ENCODE results near the gene TIMM10. TPM values are rescaled to one million over a fixed set of nuclear protein-coding genes. Genes with fewer than 3 reads are reported as not detected.

The TIMM10 gene
- polyA plus RNA-seq, 3 donors: 30.4 to 62.1 (median 58.3) TPM

- Histone ChIP-seq H3K9ac (ENCODE audit: insufficient read depth, low read length, poor library complexity, severe bottlenecking) (no peak overlapping the region), H3K4me3 (replicated peaks in 1 of 3; ENCODE audit: low read depth in 2 of 3, low read length in 3 of 3) (no peak overlapping the region), H2AFZ (ENCODE audit: insufficient read depth, low read depth, low read length, poor library complexity, severe bottlenecking) (no peak overlapping the region), H3K27ac (ENCODE audit: low read depth in 1 of 2, low read length in 2 of 2) (no peak overlapping the region), H3K36me3 (replicated peaks in 1 of 2; ENCODE audit: control insufficient read depth in 1 of 2, insufficient read depth in 2 of 2, low read length in 2 of 2) (peaks cover 82 to 97% of the 10 kb centered on the region in 2 donors), H3K9me3 (replicated peaks in 1 of 2; ENCODE audit: control insufficient read depth in 1 of 2, insufficient read depth in 1 of 2, low read length in 2 of 2) (no peaks in the 10 kb centered on the region), H3K27me3 (ENCODE audit: control insufficient read depth in 2 of 2, insufficient read depth in 2 of 2, low read length in 2 of 2) (no peaks in the 10 kb centered on the region), H3K79me2 (ENCODE audit: insufficient read depth, low read length) (no peaks in the 10 kb centered on the region), H4K20me1 (ENCODE audit: insufficient read depth, low read length) (peaks cover 65% of the 10 kb centered on the region), H3K4me1 (ENCODE audit: control insufficient read depth in 1 of 2, insufficient read depth in 2 of 2, low read length in 2 of 2) (peaks cover 11% of the 10 kb centered on the region in 2 donors), H3K4me2 (replicated peaks; ENCODE audit: extremely low read depth, low read length, poor library complexity, severe bottlenecking) (no peak overlapping the region)
- DNase-seq: no peak
- TF ChIP-seq, protein P1, sequence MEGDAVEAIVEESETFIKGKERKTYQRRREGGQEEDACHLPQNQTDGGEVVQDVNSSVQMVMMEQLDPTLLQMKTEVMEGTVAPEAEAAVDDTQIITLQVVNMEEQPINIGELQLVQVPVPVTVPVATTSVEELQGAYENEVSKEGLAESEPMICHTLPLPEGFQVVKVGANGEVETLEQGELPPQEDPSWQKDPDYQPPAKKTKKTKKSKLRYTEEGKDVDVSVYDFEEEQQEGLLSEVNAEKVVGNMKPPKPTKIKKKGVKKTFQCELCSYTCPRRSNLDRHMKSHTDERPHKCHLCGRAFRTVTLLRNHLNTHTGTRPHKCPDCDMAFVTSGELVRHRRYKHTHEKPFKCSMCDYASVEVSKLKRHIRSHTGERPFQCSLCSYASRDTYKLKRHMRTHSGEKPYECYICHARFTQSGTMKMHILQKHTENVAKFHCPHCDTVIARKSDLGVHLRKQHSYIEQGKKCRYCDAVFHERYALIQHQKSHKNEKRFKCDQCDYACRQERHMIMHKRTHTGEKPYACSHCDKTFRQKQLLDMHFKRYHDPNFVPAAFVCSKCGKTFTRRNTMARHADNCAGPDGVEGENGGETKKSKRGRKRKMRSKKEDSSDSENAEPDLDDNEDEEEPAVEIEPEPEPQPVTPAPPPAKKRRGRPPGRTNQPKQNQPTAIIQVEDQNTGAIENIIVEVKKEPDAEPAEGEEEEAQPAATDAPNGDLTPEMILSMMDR (IDR thresholded peaks at IDR 0.05): no peak
- Mint-ChIP-seq H3K9me3 (no peaks in the 10 kb centered on the region), H3K27ac (no peak overlapping the region), H3K36me3 (peaks cover 88 to 97% of the 10 kb centered on the region in 2 donors), H3K4me3 (no peak overlapping the region), H3K4me1 (peaks cover 12% of the 10 kb centered on the region), H3K27me3 (ENCODE audit: low read depth in 3 of 3) (no peaks in the 10 kb centered on the region)
- 95% methylated on average over 3 of the region's 4 CpGs for WGBS (ENCODE audit: insufficient coverage)
- intact Hi-C loops (cut with micrococcal nuclease): no loop called here
Observed at GRCh38 chr11:57551941-57552340, 21.4 kb upstream of the TIMM10 start.

DNA sequence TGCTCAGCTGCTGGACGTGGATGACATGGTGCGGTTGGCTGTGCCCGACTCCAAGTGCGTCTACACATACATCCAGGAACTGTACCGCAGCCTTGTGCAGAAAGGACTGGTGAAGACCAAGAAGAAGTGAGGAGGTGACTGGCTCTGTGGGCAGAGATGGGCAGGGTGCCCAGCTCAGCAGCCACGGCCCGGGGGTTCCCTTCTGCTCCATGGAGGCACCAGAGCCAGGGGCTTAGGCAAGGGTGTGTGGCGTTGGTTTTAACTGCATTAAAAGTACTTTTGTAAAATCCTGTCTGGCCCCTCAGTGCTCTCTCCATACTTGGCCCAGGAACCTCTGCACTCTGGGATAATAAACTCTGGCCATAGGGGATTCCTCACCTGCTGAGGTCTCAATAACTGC lies 19.4 kb upstream of the TIMM10 start:
- no peak overlapping the region for H3K9ac ChIP-seq (ENCODE audit: insufficient read depth, low read length, poor library complexity, severe bottlenecking)
- peaks cover 74 to 84% of the 10 kb centered on the region in 2 donors for H3K36me3 Mint-ChIP-seq
- H3K36me3 ChIP-seq (replicated peaks in 1 of 2; ENCODE audit: control insufficient read depth in 1 of 2, insufficient read depth in 2 of 2, low read length in 2 of 2): peaks cover 66 to 84% of the 10 kb centered on the region in 2 donors
- WGBS (ENCODE audit: insufficient coverage): no CpG with 5 or more reads among the region's 8 CpGs
- intact Hi-C loops (cut with micrococcal nuclease): no loop called here
- H3K27me3 Mint-ChIP-seq (ENCODE audit: low read depth in 3 of 3): no peaks in the 10 kb centered on the region
- no peaks in the 10 kb centered on the region for H3K9me3 Mint-ChIP-seq
- H3K9me3 ChIP-seq (replicated peaks in 1 of 2; ENCODE audit: control insufficient read depth in 1 of 2, insufficient read depth in 1 of 2, low read length in 2 of 2): no peaks in the 10 kb centered on the region
- H3K4me1 ChIP-seq (ENCODE audit: control insufficient read depth in 1 of 2, insufficient read depth in 2 of 2, low read length in 2 of 2): peaks cover 11% of the 10 kb centered on the region in 2 donors
- H3K27ac ChIP-seq (ENCODE audit: low read depth in 1 of 2, low read length in 2 of 2): no peak overlapping the region
- H3K79me2 ChIP-seq (ENCODE audit: insufficient read depth, low read length): no peaks in the 10 kb centered on the region
- DNase-seq: no peak
- H3K27me3 ChIP-seq (ENCODE audit: control insufficient read depth in 2 of 2, insufficient read depth in 2 of 2, low read length in 2 of 2): no peaks in the 10 kb centered on the region
- no peak overlapping the region for H3K4me2 ChIP-seq (replicated peaks; ENCODE audit: extremely low read depth, low read length, poor library complexity, severe bottlenecking)
- TF ChIP-seq, protein P1 (IDR thresholded peaks at IDR 0.05): no peak
- H3K4me3 ChIP-seq (replicated peaks in 1 of 3; ENCODE audit: low read depth in 2 of 3, low read length in 3 of 3): no peak overlapping the region
- H4K20me1 ChIP-seq (ENCODE audit: insufficient read depth, low read length): peaks cover 45% of the 10 kb centered on the region
- H2AFZ ChIP-seq (ENCODE audit: insufficient read depth, low read depth, low read length, poor library complexity, severe bottlenecking): no peak overlapping the region
- H3K4me3 Mint-ChIP-seq: no peak overlapping the region
- H3K4me1 Mint-ChIP-seq: peaks cover 12% of the 10 kb centered on the region
- peak overlapping the region in 1 of 7 donors; percentile 60 for H3K27ac Mint-ChIP-seq
